ENCODE data around the gene TRAIP. TPM values are rescaled to one million over a fixed set of nuclear protein-coding genes. Genes with fewer than 3 reads are reported as not detected.
"Not testable (repeated sequence)": the region's sequence is repeated elsewhere in the genome, so short reads cannot be mapped to it uniquely, and the experiment has no call there.

TRAIP gene
- total RNA-seq, 1 experiment from 2014 or later: 15.6 TPM

DNA sequence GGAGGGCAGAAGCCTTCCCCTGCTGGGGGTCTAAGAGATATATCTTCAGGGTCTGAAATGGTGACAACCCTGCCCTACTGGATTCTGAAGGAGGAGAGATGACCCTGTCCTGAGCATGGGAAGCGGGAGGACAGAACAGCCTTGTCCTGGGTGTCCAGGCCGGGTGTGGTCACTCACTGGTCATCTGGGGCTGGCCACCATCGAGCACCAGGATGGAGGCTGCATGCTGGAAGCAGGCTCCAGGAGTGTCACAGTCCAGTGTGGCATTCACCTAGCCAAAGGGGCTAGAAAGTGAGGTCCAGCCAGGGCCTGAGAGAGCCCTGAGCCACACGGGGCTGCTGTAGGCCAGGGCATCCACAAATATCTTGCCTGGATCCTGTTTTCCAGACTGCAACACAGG, 61.9 kb downstream of the TRAIP start:
- Histone ChIP-seq H3K36me3 (no peaks in the 10 kb centered on the region), H3K4me1 (no peaks in the 10 kb centered on the region), H3K9me3 (replicated peaks) (no peaks in the 10 kb centered on the region), H3K27me3 (no peaks in the 10 kb centered on the region), H3K4me3 (no peak overlapping the region), H3K27ac (no peak overlapping the region)
- DNase-seq: no peak

- Histone ChIP-seq H3K4me1 (no peaks in the 10 kb centered on the region), H3K27ac (no peak overlapping the region), H3K27me3 (no peaks in the 10 kb centered on the region), H3K36me3 (no peaks in the 10 kb centered on the region), H3K9me3 (replicated peaks) (no peaks in the 10 kb centered on the region), H3K4me3 (no peak overlapping the region)
- DNase-seq: no peak
These were observed 62.8 kb downstream of the TRAIP start for GRCh38 chr3:49793486-49794085.

GRCh38 chr3:49792371-49793150, 63.8 kb downstream of the TRAIP start:
- Histone ChIP-seq H3K9me3 (replicated peaks) (no peaks in the 10 kb centered on the region), H3K4me3 (no peak overlapping the region), H3K36me3 (no peaks in the 10 kb centered on the region), H3K27ac (no peak overlapping the region), H3K27me3 (no peaks in the 10 kb centered on the region), H3K4me1 (no peaks in the 10 kb centered on the region)
- no peak for DNase-seq

GRCh38 chr3:49791571-49791970, 64.8 kb downstream of the TRAIP start:
- Histone ChIP-seq H3K36me3 (no peaks in the 10 kb centered on the region), H3K27ac (no peak overlapping the region), H3K27me3 (no peaks in the 10 kb centered on the region), H3K4me1 (no peaks in the 10 kb centered on the region), H3K9me3 (replicated peaks) (no peaks in the 10 kb centered on the region), H3K4me3 (no peak overlapping the region)
- no peak for DNase-seq

DNA sequence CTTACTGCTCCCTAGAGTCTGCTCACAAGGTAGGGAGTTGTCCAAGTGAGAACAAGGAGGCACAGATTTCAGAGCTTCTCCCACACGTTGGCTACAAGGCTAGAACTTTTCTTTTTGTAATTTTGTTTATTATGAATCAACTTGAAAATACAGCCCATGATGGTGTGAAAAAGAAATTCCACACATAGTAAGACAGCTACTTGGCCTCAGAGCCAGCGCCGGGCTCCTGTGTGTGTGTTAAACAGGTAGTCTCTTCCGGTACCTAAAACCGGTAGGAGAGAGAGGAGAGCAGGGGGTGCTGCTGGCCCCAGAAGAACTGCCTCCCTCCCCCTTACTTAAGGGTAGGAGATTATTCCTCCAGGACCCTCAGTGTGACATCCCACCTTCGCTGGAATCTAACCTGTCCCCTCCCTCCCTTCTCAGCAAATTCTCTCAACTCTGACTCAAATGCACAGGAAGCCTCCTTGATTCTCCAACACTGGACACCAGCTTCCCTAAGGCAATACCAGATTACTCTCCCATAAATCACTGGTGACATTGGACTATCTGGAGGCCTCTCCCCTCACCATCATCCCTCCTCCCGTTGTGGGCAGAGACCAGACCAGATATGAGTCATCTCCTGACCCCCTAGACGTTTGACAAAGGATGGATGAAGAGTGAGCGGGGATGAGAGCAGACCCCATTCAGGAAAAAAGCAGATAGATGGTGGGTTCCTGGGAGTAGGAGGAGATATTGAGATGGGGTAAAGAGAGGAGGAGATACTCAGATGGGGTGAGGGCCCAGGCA, 65.5 kb downstream of the TRAIP start:
- no peak overlapping the region for H3K4me3 ChIP-seq
- no peak for DNase-seq
- H3K27ac ChIP-seq: no peak overlapping the region
- no peaks in the 10 kb centered on the region for H3K36me3 ChIP-seq
- no peaks in the 10 kb centered on the region for H3K9me3 ChIP-seq (replicated peaks)
- no peaks in the 10 kb centered on the region for H3K27me3 ChIP-seq
- no peaks in the 10 kb centered on the region for H3K4me1 ChIP-seq

- no peak overlapping the region for H3K4me3 ChIP-seq
- peaks cover 4% of the 10 kb centered on the region for H3K36me3 ChIP-seq
- H3K4me1 ChIP-seq: 0 out of 2 replicates have a peak, but pooled peaks cover 2% of the 10 kb centered on the region
- no peak overlapping the region for H3K27ac ChIP-seq
- DNase-seq: no peak
- no peaks in the 10 kb centered on the region for H3K27me3 ChIP-seq
- H3K9me3 ChIP-seq (replicated peaks): no peaks in the 10 kb centered on the region
These were observed 68.3 kb downstream of the TRAIP start for GRCh38 chr3:49788056-49788455.

DNA sequence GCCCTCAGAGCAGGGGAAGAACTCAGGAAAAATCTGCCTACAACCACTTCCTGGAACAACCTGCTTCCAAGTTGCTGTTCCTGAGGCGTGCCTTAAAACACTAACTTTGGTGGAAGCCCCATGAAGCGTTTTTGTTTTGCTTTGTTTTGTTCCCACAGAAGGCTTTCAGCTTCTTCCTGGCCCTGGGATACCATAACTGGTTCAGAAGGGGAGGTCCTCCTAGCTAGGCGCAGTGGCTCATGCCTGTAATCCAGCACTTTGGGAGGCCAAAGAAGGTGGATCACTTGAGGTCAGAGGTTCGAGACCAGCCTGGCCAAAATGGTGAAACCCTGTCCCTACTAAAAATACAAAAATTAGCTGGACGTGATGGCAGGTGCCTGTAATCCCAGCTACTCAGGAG, 68.8 kb downstream of the TRAIP start:
- Histone ChIP-seq H3K36me3 (peaks cover 4% of the 10 kb centered on the region), H3K27me3 (no peaks in the 10 kb centered on the region), H3K4me1 (0 out of 2 replicates have a peak, but pooled peaks cover 2% of the 10 kb centered on the region), H3K27ac (no peak overlapping the region), H3K4me3 (no peak overlapping the region), H3K9me3 (replicated peaks) (no peaks in the 10 kb centered on the region)
- DNase-seq: no peak

GRCh38 chr3:49787182-49787464, 69.2 kb downstream of the TRAIP start:
- H3K27ac ChIP-seq: peak overlapping the region; percentile 53; the same call in 1 of the 2 replicates
- H3K27me3 ChIP-seq: no peaks in the 10 kb centered on the region
- peaks cover 4% of the 10 kb centered on the region for H3K36me3 ChIP-seq
- 0 out of 2 replicates have a peak, but pooled peaks cover 2% of the 10 kb centered on the region for H3K4me1 ChIP-seq
- no peaks in the 10 kb centered on the region for H3K9me3 ChIP-seq (replicated peaks)
- peak overlapping the region; percentile 96 for H3K4me3 ChIP-seq
- DNase-seq: no peak

- Histone ChIP-seq H3K4me1 (0 out of 2 replicates have a peak, but pooled peaks cover 2% of the 10 kb centered on the region), H3K36me3 (peaks cover 4% of the 10 kb centered on the region), H3K27me3 (no peaks in the 10 kb centered on the region), H3K4me3 (peak within 1 kb of the TSS; percentile 96), H3K9me3 (replicated peaks) (no peaks in the 10 kb centered on the region), H3K27ac (peak within 1 kb of the TSS; percentile 53)
- DNase-seq: peak; percentile 99 to 100
These were observed 69.8 kb downstream of the TRAIP start, which contains the start of gene IP6K1 for GRCh38 chr3:49786357-49787181. Gene IP6K1, minus strand, starts transcription at chr3:49786542. Its CDS starts 38,502 bp downstream, at chr3:49748040.

DNA sequence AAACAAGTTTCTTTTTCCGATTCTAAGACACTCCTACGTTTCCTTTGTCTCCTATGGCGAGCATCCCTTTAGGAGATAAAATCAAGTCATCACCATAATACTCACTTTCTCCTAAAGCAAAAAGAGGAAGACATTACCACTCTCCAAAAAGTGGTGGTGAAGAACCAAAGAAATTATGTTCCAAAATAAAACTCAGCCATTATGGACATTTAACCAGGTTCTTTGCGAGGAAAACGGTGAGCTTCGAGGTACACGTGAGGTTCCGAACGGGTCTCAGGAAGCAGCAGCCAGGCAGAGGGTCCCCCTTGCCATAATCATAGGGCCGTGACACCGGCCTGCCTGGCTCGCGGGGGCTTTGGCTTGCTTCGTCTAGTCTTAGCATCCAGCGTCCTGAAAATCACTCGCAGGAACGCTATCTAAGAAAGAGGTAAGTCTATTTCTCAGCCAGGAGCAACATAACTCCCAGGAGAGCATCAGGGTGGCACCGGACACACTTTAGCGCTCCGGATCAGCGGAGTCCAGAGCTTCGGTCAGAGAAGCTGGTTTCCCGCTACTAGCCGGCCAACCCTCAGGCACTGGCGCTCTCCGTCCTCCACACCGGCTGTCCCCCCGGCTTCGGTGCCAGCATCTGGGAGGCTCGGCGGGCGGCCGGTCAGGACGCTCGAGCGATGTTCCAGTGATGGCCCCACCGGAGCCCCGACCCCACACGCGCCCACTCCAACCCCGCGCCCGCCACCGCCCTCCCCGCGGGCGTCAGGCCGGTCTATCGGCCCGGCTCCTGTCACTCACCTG, 70.6 kb downstream of the TRAIP start:
- Histone ChIP-seq H3K4me3 (peak overlapping the region; percentile 96), H3K9me3 (replicated peaks) (no peaks in the 10 kb centered on the region), H3K27me3 (no peaks in the 10 kb centered on the region), H3K27ac (peak overlapping the region; percentile 53), H3K4me1 (0 out of 2 replicates have a peak, but pooled peaks cover 2% of the 10 kb centered on the region), H3K36me3 (peaks cover 4% of the 10 kb centered on the region)
- DNase-seq: peak; percentile 31 to 48

GRCh38 chr3:49782277-49782676, 74.1 kb downstream of the TRAIP start:
- not testable (repeated sequence) for H3K4me1 ChIP-seq; H3K4me3 ChIP-seq; H3K9me3 ChIP-seq (replicated peaks); H3K36me3 ChIP-seq; DNase-seq; H3K27me3 ChIP-seq; H3K27ac ChIP-seq

DNA sequence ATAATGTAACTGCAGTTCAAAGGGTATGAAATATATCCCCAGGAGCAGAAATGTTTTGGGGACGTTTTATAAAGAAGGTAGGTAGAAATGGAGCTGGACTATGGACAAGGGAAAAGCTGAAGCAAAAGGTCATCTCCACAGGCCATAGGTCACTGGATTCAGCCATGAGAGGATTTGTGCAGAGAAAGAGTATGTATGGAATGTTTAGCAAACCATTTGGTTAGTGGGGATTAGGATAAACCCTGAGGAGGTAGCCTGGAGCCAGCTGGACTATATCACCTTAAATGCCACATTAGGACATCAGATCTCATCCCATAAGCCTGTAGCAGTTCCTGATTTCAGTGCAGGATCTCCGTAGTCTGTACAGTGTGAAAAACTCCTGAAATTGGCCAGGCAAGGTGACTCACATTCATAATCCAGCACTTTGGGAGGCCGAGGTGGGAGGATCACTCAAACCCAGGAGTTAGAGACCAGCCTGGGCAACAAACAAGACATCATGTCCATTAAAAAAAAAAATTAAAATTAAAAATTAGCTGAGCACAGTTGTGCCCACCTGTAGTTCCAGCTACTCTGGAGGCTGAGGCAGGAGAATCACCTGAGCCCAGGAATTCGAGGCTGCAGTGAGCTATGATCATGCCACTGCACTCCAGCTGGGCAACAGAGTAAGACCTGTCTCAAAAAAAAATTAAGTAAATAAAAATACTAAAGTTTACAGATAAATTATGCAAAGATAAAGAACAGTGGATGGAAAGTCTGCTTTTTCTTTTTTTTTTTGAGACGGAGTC, 74.8 kb downstream of the TRAIP start:
- 0 out of 2 replicates have a peak, but pooled peaks cover 2% of the 10 kb centered on the region for H3K4me1 ChIP-seq
- no peaks in the 10 kb centered on the region for H3K27me3 ChIP-seq
- DNase-seq: no peak
- no peak overlapping the region for H3K4me3 ChIP-seq
- no peaks in the 10 kb centered on the region for H3K9me3 ChIP-seq (replicated peaks)
- H3K27ac ChIP-seq: no peak overlapping the region
- peaks cover 11% of the 10 kb centered on the region for H3K36me3 ChIP-seq

DNA sequence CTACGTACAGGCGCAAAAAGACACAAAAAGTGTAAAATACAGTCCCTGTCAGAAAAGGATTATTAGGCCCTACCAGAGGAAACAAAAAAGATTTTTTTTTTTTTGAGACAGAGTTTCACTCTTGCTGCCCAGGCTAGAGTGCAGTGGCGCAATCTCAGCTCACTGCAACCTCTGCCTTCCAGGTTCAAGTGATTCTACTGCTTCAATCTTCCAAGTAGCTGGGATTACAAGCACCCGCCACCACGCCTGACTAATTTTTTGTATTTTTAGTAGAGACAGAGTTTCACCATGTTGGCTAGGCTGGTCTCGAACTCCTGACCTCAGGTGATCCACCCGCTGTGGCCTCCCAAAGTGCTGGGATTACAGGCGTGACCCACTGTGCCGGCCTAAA, 75.4 kb downstream of the TRAIP start:
- H3K36me3 ChIP-seq: peaks cover 13% of the 10 kb centered on the region
- not testable (repeated sequence) for H3K9me3 ChIP-seq (replicated peaks); H3K4me1 ChIP-seq; H3K27ac ChIP-seq; H3K27me3 ChIP-seq; H3K4me3 ChIP-seq; DNase-seq

Measured in SJCRH30 (cell line).